Measurements from ENCODE around the gene COX7A1. TPM values are rescaled to one million over a fixed set of nuclear protein-coding genes. Genes with fewer than 3 reads are reported as not detected.

COX7A1 gene
- 0.35 TPM in 1 of 2 replicates, not detected in the other for total RNA-seq

GRCh38 chr19:36152352-36153091, at the start of gene COX7A1:
Gene COX7A1, minus strand, starts transcription at chr19:36152447. Its CDS starts 40 bp downstream, at chr19:36152407.

DNA sequence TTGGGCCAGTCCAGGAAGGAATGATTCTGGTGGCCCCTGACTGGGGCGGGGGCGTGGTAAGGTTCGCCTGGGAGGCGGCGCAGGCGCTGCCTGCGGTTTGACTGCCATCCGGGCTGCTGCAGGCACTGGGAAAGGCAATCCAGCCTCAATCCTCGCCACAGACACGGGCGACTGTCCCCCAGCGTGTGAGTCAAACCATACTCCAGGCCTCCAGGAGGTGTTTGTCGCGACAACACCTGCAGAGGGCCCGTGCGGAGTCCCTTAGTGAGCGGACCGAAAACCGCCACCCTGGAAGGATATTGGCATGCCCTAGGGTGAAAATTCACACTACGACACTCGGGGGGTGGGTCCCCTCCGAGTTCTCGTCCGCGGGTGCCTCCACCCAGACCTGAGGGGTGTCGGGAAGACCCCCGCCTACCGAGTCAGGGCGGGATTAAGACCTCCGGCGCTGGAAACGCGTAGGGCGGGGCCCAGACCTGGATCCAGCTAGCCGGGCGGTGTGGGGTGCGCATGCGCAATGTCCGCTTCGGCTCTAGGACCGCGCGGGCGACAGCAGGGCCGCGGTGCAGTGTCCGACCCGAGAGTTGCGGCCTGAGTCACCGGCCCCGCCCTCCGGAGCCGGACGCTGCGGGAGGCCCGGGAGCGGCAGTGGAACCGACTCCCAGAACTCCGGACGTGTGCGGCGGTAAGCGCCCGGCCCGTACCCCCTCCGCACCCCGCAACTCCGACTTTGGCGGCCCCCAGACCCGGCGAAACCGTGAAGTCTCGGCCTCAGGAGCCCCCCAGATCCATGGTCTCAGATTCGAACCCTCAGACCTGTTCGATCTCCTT, 12.6 kb downstream of the COX7A1 start, which contains the start of gene CAPNS1:
Gene CAPNS1 (plus strand): TSS at position 594 of the 831 bp plus-strand sequence. CDS start 946 bp downstream, outside the sequence.

DNA sequence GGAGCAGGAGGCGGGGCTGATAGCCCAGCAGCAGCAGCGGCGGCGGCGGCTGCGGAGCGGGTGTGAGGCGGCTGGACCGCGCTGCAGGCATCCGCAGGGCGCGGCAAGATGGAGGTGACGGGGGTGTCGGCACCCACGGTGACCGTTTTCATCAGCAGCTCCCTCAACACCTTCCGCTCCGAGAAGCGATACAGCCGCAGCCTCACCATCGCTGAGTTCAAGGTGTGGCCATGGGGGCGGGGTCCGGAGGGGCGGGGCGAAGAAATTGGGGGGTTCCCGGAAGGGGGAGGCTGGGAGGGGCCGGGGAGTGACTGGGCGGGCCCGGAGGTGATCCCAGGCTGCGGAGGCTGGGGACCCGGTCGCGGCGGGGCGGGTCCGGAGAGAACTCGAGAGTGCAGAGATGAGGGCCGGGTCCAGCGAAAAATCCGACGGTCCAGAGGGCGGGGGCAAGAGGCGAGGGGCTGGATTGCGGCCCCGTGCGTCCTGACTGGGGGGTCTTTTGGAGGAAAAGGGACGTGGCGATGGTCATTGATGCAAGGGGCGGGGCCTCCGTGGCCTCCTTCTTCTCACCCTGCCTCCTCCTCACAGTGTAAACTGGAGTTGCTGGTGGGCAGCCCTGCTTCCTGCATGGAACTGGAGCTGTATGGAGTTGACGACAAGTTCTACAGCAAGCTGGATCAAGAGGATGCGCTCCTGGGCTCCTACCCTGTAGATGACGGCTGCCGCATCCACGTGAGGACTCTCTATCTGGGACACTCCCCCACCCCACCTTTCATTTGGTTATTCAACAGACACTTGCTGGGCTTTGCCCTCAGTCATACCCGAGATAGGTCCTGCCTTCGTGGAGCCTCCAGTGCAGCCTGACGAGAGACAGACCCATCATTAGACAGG, 36.5 kb downstream of the COX7A1 start, which contains the start of gene TBCB:
Gene TBCB (plus strand): TSS at position 16 of the 891 bp plus-strand sequence. CDS start 93 bp downstream, at position 109.

GRCh38 chr19:36114721-36115452, 37.4 kb downstream of the COX7A1 start, which contains the start of gene POLR2I:
Gene POLR2I, minus strand, starts transcription at chr19:36114875. Its CDS starts 19 bp downstream, at chr19:36114856.

GRCh38 chr19:36110487-36111199, 41.6 kb downstream of the COX7A1 start, which contains the start of gene OVOL3:
Gene OVOL3, plus strand, starts transcription at chr19:36111143. Its CDS starts 60 bp downstream, at chr19:36111203.

Other genes starting within 250 kb of the COX7A1 start
- gene HCST, start 249.9 kb downstream of the COX7A1 start, total RNA-seq = not detected in 2 replicates
- gene TYROBP, start 244.2 kb downstream of the COX7A1 start, total RNA-seq = not detected in 2 replicates
- gene LRFN3, start 216.1 kb downstream of the COX7A1 start, total RNA-seq = 6.5 and 10.8 TPM in 2 replicates
- 34.6 and 81.5 TPM in 2 replicates for gene SDHAF1, start 157.3 kb downstream of the COX7A1 start, total RNA-seq
- gene SYNE4, start 143.6 kb downstream of the COX7A1 start, total RNA-seq = 2.9 and 3.9 TPM in 2 replicates
- 38.7 and 48.2 TPM in 2 replicates for gene ALKBH6, start 138.2 kb downstream of the COX7A1 start, total RNA-seq
- gene CLIP3, start 119.6 kb downstream of the COX7A1 start, total RNA-seq = 0.19 and 0.28 TPM in 2 replicates
- gene THAP8, start 98.2 kb downstream of the COX7A1 start, total RNA-seq = 3.5 and 6.8 TPM in 2 replicates
- 4.3 and 5.4 TPM in 2 replicates for gene WDR62, start 97.5 kb downstream of the COX7A1 start, total RNA-seq
- gene OVOL3, start 41.3 kb downstream of the COX7A1 start, total RNA-seq = not detected in 2 replicates
- gene POLR2I, start 37.6 kb downstream of the COX7A1 start, total RNA-seq = 52.7 and 73.0 TPM in 2 replicates
- gene TBCB, start 37.0 kb downstream of the COX7A1 start, total RNA-seq = 239 and 256 TPM in 2 replicates
- 206 and 280 TPM in 2 replicates for gene CAPNS1, start 12.4 kb downstream of the COX7A1 start, total RNA-seq
- 1.9 TPM in 2 replicates for gene ZNF565, start 62.2 kb upstream of the COX7A1 start, total RNA-seq
- 63.0 and 79.5 TPM in 2 replicates for gene ZNF146, start 62.7 kb upstream of the COX7A1 start, total RNA-seq
- gene ZFP14, start 226.8 kb upstream of the COX7A1 start, total RNA-seq = 0.70 and 1.6 TPM in 2 replicates